SJSA1 (cell line): ENCODE results near the gene XKR3. TPM values are rescaled to one million over a fixed set of nuclear protein-coding genes. Genes with fewer than 3 reads are reported as not detected.
"Not testable (repeated sequence)": the region's sequence is repeated elsewhere in the genome, so short reads cannot be mapped to it uniquely, and the experiment has no call there.

Source experiments
- DNase-seq, 2 experiments: peaks; one replicate each; pipeline ENCODE4 v3.0.0-alpha.2; 2015 to 2020; ENCODE audit warnings: low spot score in 2 of 2, low read depth in 1 of 2
- H3K27ac ChIP-seq: fragments of 250-450 bp; sonication (Bioruptor Pico); 2 replicates; pipeline ENCODE4 v1.5.1; 2020; ENCODE audit warnings: mild to moderate bottlenecking, moderate library complexity
- H3K27me3 ChIP-seq: fragments of 250-450 bp; sonication (Bioruptor Pico); replicated peaks from 2 replicates; pipeline ENCODE4 v1.5.1; 2020; ENCODE audit warnings: mild to moderate bottlenecking, moderate library complexity
- H3K36me3 ChIP-seq: fragments of 250-450 bp; sonication (Bioruptor Pico); 2 replicates; pipeline ENCODE4 v1.5.1; 2020; ENCODE audit warnings: mild to moderate bottlenecking
- H3K4me1 ChIP-seq: fragments of 250-450 bp; sonication (Bioruptor Pico); replicated peaks from 2 replicates; pipeline ENCODE4 v1.6.1; 2021; ENCODE audit warnings: mild to moderate bottlenecking
- H3K4me3 ChIP-seq: fragments of 250-450 bp; sonication (Bioruptor Pico); 2 replicates; pipeline ENCODE4 v1.5.1; 2020; ENCODE audit warnings: mild to moderate bottlenecking
- H3K9me3 ChIP-seq: fragments of 250-450 bp; sonication (Bioruptor Pico); replicated peaks from 2 replicates; pipeline ENCODE4 v1.5.1; 2020; ENCODE audit warnings: mild to moderate bottlenecking
- total RNA-seq: library from RNA; depleted of rRNA; stranded (reverse); fragments of >200 nt; shearing (Covaris generic); gene quantifications from 2 replicates; pipeline ENCODE4 v1.2.3, GENCODE V29; 2014

XKR3 gene
- total RNA-seq, 1 experiment from 2014 or later: not detected

GRCh38 chr22:16828876-16829275 is 3.7 kb upstream of the XKR3 start:
- no peaks in the 10 kb centered on the region for H3K4me1 ChIP-seq
- no peak overlapping the region for H3K4me3 ChIP-seq
- no peak overlapping the region for H3K27ac ChIP-seq
- no peaks in the 10 kb centered on the region for H3K9me3 ChIP-seq
- no peak for DNase-seq
- no peaks in the 10 kb centered on the region for H3K27me3 ChIP-seq
- H3K36me3 ChIP-seq: no peaks in the 10 kb centered on the region

- H3K9me3 ChIP-seq: no peaks in the 10 kb centered on the region
- no peaks in the 10 kb centered on the region for H3K27me3 ChIP-seq
Measured at GRCh38 chr22:16827506-16827905, 2.3 kb upstream of the XKR3 start.

GRCh38 chr22:16819249-16819648 is 6.0 kb downstream of the XKR3 start:
- Histone ChIP-seq H3K27ac (no peak overlapping the region), H3K36me3 (no peaks in the 10 kb centered on the region), H3K27me3 (no peaks in the 10 kb centered on the region), H3K4me3 (no peak overlapping the region), H3K4me1 (no peaks in the 10 kb centered on the region), H3K9me3 (no peaks in the 10 kb centered on the region)
- no peak for DNase-seq

More at GRCh38 chr22:16827506-16827905, 2.3 kb upstream of the XKR3 start:
- H3K4me1 ChIP-seq: no peaks in the 10 kb centered on the region
- H3K4me3 ChIP-seq: no peak overlapping the region
- H3K36me3 ChIP-seq: no peaks in the 10 kb centered on the region
- DNase-seq: no peak
- no peak overlapping the region for H3K27ac ChIP-seq

GRCh38 chr22:16818538-16818937 is 6.7 kb downstream of the XKR3 start:
- Histone ChIP-seq H3K4me3 (no peak overlapping the region), H3K36me3 (no peaks in the 10 kb centered on the region), H3K4me1 (no peaks in the 10 kb centered on the region), H3K9me3 (no peaks in the 10 kb centered on the region), H3K27ac (no peak overlapping the region), H3K27me3 (no peaks in the 10 kb centered on the region)
- DNase-seq: no peak

- Histone ChIP-seq H3K9me3 (no peaks in the 10 kb centered on the region), H3K4me1 (no peaks in the 10 kb centered on the region), H3K36me3 (no peaks in the 10 kb centered on the region), H3K27ac (no peak overlapping the region), H3K27me3 (no peaks in the 10 kb centered on the region), H3K4me3 (no peak overlapping the region)
- DNase-seq: no peak
Measured at GRCh38 chr22:16815073-16815472, 10.1 kb downstream of the XKR3 start.

GRCh38 chr22:16810188-16810802 is 14.9 kb downstream of the XKR3 start:
- Histone ChIP-seq H3K9me3 (no peaks in the 10 kb centered on the region), H3K27ac (no peak overlapping the region), H3K4me1 (no peaks in the 10 kb centered on the region), H3K36me3 (no peaks in the 10 kb centered on the region), H3K4me3 (no peak overlapping the region), H3K27me3 (no peaks in the 10 kb centered on the region)
- DNase-seq: no peak

- Histone ChIP-seq H3K27ac (no peak overlapping the region), H3K36me3 (no peaks in the 10 kb centered on the region), H3K4me3 (no peak overlapping the region), H3K27me3 (no peaks in the 10 kb centered on the region), H3K4me1 (no peaks in the 10 kb centered on the region), H3K9me3 (no peaks in the 10 kb centered on the region)
- no peak for DNase-seq
Measured at GRCh38 chr22:16808744-16809143, 16.5 kb downstream of the XKR3 start.

GRCh38 chr22:16807109-16807508 is 18.1 kb downstream of the XKR3 start:
- no peaks in the 10 kb centered on the region for H3K27me3 ChIP-seq
- H3K4me3 ChIP-seq: no peak overlapping the region
- H3K9me3 ChIP-seq: no peaks in the 10 kb centered on the region
- no peaks in the 10 kb centered on the region for H3K4me1 ChIP-seq
- H3K36me3 ChIP-seq: no peaks in the 10 kb centered on the region
- H3K27ac ChIP-seq: no peak overlapping the region
- no peak for DNase-seq

- Histone ChIP-seq H3K27me3 (no peaks in the 10 kb centered on the region), H3K9me3 (no peaks in the 10 kb centered on the region), H3K36me3 (no peaks in the 10 kb centered on the region), H3K4me1 (no peaks in the 10 kb centered on the region), H3K4me3 (no peak overlapping the region), H3K27ac (no peak overlapping the region)
- no peak for DNase-seq
Measured at GRCh38 chr22:16806401-16806800, 18.8 kb downstream of the XKR3 start.

- no peak overlapping the region for H3K27ac ChIP-seq
- DNase-seq: no peak
- H3K4me1 ChIP-seq: no peaks in the 10 kb centered on the region
- no peaks in the 10 kb centered on the region for H3K9me3 ChIP-seq
- H3K36me3 ChIP-seq: no peaks in the 10 kb centered on the region
- H3K4me3 ChIP-seq: no peak overlapping the region
- no peaks in the 10 kb centered on the region for H3K27me3 ChIP-seq
Measured at GRCh38 chr22:16804882-16805281, 20.3 kb downstream of the XKR3 start.

- Histone ChIP-seq H3K4me1 (no peaks in the 10 kb centered on the region), H3K27ac (no peak overlapping the region), H3K4me3 (no peak overlapping the region), H3K9me3 (no peaks in the 10 kb centered on the region), H3K27me3 (no peaks in the 10 kb centered on the region), H3K36me3 (no peaks in the 10 kb centered on the region)
- DNase-seq: no peak
Measured at GRCh38 chr22:16803255-16803917, 21.8 kb downstream of the XKR3 start.

- Histone ChIP-seq H3K27me3 (no peaks in the 10 kb centered on the region), H3K4me3 (no peak overlapping the region), H3K4me1 (no peaks in the 10 kb centered on the region), H3K27ac (no peak overlapping the region), H3K36me3 (no peaks in the 10 kb centered on the region), H3K9me3 (no peaks in the 10 kb centered on the region)
- DNase-seq: no peak
Measured at GRCh38 chr22:16801571-16801970, 23.6 kb downstream of the XKR3 start.

GRCh38 chr22:16801088-16801487 is 24.1 kb downstream of the XKR3 start:
- no peak for DNase-seq
- Histone ChIP-seq H3K27me3 (no peaks in the 10 kb centered on the region), H3K27ac (no peak overlapping the region), H3K4me1 (no peaks in the 10 kb centered on the region), H3K4me3 (no peak overlapping the region), H3K9me3 (no peaks in the 10 kb centered on the region), H3K36me3 (no peaks in the 10 kb centered on the region)

GRCh38 chr22:16800358-16800757 is 24.9 kb downstream of the XKR3 start:
- no peaks in the 10 kb centered on the region for H3K4me1 ChIP-seq
- no peaks in the 10 kb centered on the region for H3K36me3 ChIP-seq
- no peak overlapping the region for H3K27ac ChIP-seq
- H3K27me3 ChIP-seq: no peaks in the 10 kb centered on the region
- no peak for DNase-seq
- no peaks in the 10 kb centered on the region for H3K9me3 ChIP-seq
- H3K4me3 ChIP-seq: no peak overlapping the region

- H3K4me3 ChIP-seq, H3K27ac ChIP-seq, H3K9me3 ChIP-seq, H3K4me1 ChIP-seq, DNase-seq, H3K36me3 ChIP-seq, H3K27me3 ChIP-seq: not testable (repeated sequence)
Measured at GRCh38 chr22:16795504-16795903, 29.7 kb downstream of the XKR3 start.
